Upper lobe of right lung (tissue), 1 donor: ENCODE measurements around the gene RBM15. TPM values are rescaled to one million over a fixed set of nuclear protein-coding genes. Genes with fewer than 3 reads are reported as not detected.

ENCODE experiments used
- ATAC-seq: fragments of 200-7000 bp; cut with Tn5 transposase; one replicate; pipeline ENCODE4 v1.9.1; 2020; ENCODE audit warnings: mild to moderate bottlenecking, moderate library complexity
- DNase-seq: peaks from one replicate; pipeline ENCODE4 v3.0.0-alpha.2; 2020
- H3K27ac ChIP-seq: fragments of 200-600 bp; one replicate; pipeline ENCODE4 v1.8.0; 2022
- H3K27me3 ChIP-seq: fragments of 200-600 bp; one replicate; pipeline ENCODE4 v1.8.0; 2022; ENCODE audit warnings: mild to moderate bottlenecking
- H3K36me3 ChIP-seq: fragments of 200-600 bp; one replicate; pipeline ENCODE4 v1.8.0; 2022
- H3K4me1 ChIP-seq: fragments of 200-600 bp; one replicate; pipeline ENCODE4 v1.8.0; 2022
- H3K4me3 ChIP-seq: fragments of 200-600 bp; one replicate; pipeline ENCODE4 v1.8.0; 2022; ENCODE audit warnings: mild to moderate bottlenecking
- H3K9me3 ChIP-seq: fragments of 200-600 bp; one replicate; pipeline ENCODE4 v1.8.0; 2022
- CTCF ChIP-seq: fragments of 200-600 bp; IDR thresholded peaks from one replicate; pipeline ENCODE4 v1.8.0; 2022; ENCODE audit warnings: antibody characterized with exemption
- intact Hi-C: fragments of 100-400 bp; cut with DNase I; formaldehyde crosslinking; loops from one replicate; pipeline ENCODE4 v1.11.0; 2022
- total RNA-seq: library from RNA; stranded (reverse); fragmentation: NEBNext Ultra II Directional; extraction: Animal tissue kit (Norgen Biotek cat#: 25700); gene quantifications from one replicate; pipeline ENCODE4 v1.2.1, GENCODE V29; 2021
- donor health status: DM: no; HTN: yes; CAD: no; lungs with severe emphysema.

RBM15 gene
- total RNA-seq, 1 donor from 2014 or later, result 22.1 TPM

- H3K27me3 ChIP-seq, result no peaks in the 10 kb centered on the region
- H3K27ac ChIP-seq, result no peak overlapping the region
- no peak for DNase-seq
- no peaks in the 10 kb centered on the region for H3K9me3 ChIP-seq
- TF ChIP-seq CTCF, result no peak
- no peaks in the 10 kb centered on the region for H3K4me1 ChIP-seq
- H3K4me3 ChIP-seq, result no peak overlapping the region
- ATAC-seq, result no peak
- intact Hi-C loops, result no loop called here
- H3K36me3 ChIP-seq, result no peaks in the 10 kb centered on the region
These were observed 44.9 kb upstream of the RBM15 start for GRCh38 chr1:110294308-110294707.

GRCh38 chr1:110298991-110299390, 40.2 kb upstream of the RBM15 start:
- no peak for TF ChIP-seq CTCF
- no peak for ATAC-seq
- Histone ChIP-seq H3K27ac (no peak overlapping the region), H3K4me1 (no peaks in the 10 kb centered on the region), H3K4me3 (no peak overlapping the region), H3K9me3 (no peaks in the 10 kb centered on the region), H3K27me3 (no peaks in the 10 kb centered on the region), H3K36me3 (no peaks in the 10 kb centered on the region)
- intact Hi-C loops, result no loop called here
- no peak for DNase-seq

GRCh38 chr1:110300412-110301085, 38.6 kb upstream of the RBM15 start:
- Histone ChIP-seq H3K4me1 (no peaks in the 10 kb centered on the region), H3K27me3 (no peaks in the 10 kb centered on the region), H3K36me3 (no peaks in the 10 kb centered on the region), H3K4me3 (no peak overlapping the region), H3K27ac (no peak overlapping the region), H3K9me3 (no peaks in the 10 kb centered on the region)
- intact Hi-C loops, result no loop called here
- ATAC-seq (no peak), DNase-seq (no peak)
- TF ChIP-seq CTCF, result no peak

DNA sequence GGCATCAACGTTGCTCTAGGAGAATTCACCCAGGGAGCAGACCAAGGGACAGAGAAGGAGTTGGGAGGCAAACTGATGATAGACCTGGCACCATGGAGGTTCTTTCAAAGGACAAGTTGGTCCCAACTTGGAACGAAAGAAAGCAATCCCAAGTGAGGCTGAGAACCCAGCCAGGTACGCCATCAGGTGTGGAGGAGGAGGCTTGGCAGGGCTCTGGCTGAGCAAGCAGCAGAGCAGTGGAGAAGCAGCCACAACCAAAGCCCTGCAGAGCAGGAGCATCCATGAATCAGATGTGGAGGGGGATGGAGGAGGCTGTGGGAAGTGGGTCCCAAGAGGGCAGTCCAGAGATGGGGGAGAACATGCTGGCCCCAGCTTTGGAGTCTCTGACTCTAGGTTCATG, 36.3 kb upstream of the RBM15 start:
- Histone ChIP-seq H3K36me3 (no peaks in the 10 kb centered on the region), H3K4me1 (no peaks in the 10 kb centered on the region), H3K4me3 (no peak overlapping the region), H3K27ac (no peak overlapping the region), H3K27me3 (no peaks in the 10 kb centered on the region), H3K9me3 (no peaks in the 10 kb centered on the region)
- DNase-seq (no peak), ATAC-seq (no peak)
- TF ChIP-seq CTCF, result no peak
- intact Hi-C loops, result no loop called here

- no peaks in the 10 kb centered on the region for H3K4me1 ChIP-seq
- DNase-seq, result no peak
- TF ChIP-seq CTCF, result no peak
- H3K36me3 ChIP-seq, result no peaks in the 10 kb centered on the region
- intact Hi-C loops, result no loop called here
- ATAC-seq, result peak; percentile 57
- no peak overlapping the region for H3K4me3 ChIP-seq
- no peaks in the 10 kb centered on the region for H3K27me3 ChIP-seq
- no peaks in the 10 kb centered on the region for H3K9me3 ChIP-seq
- no peak overlapping the region for H3K27ac ChIP-seq
These were observed 33.2 kb upstream of the RBM15 start for GRCh38 chr1:110305900-110306420.
